CD4-positive, alpha-beta T cell (primary cell): ENCODE data around the gene NEGR1. TPM values are rescaled to one million over a fixed set of nuclear protein-coding genes. Genes with fewer than 3 reads are reported as not detected.

Experiments
- ATAC-seq: fragments of 200-7000 bp; cut with Tn5 transposase; one replicate; pipeline ENCODE4 v1.10.0; 2022; ENCODE audit warnings: mild to moderate bottlenecking; ENCODE audit not compliant: poor library complexity
- CTCF ChIA-PET: fragments of 350-600 bp; sonication (Branson Sonifier 250); formaldehyde crosslinking; loops from one replicate; lab custom pipeline; 2021; ENCODE audit warnings: antibody characterized with exemption, inconsistent platforms; lab: Charles Lee
- POLR2A ChIA-PET: fragments of 350-600 bp; sonication (Branson Sonifier 250); formaldehyde crosslinking; loops from one replicate; lab custom pipeline; 2021; ENCODE audit warnings: antibody characterized with exemption, inconsistent platforms; lab: Charles Lee
- DNase-seq, 14 experiments: peaks; one replicate each; pipeline ENCODE4 v3.0.0-alpha.2; 2013 to 2020; ENCODE audit warnings: mixed read lengths in 2 of 14
- H3K27ac ChIP-seq, 2 donors: one replicate each; pipeline versions ENCODE4 v1.5.1 to v1.7.0; 2013; ENCODE audit warnings: low read length in 2 of 2, low read depth in 1 of 2, mild to moderate bottlenecking in 1 of 2
- H3K27me3 ChIP-seq, 2 experiments: 1 replicate in 1 of 2; 2 replicates in 1 of 2; pipeline versions ENCODE4 v1.6.1 to v1.7.0; 2013; ENCODE audit warnings: low read length in 2 of 2, control low read depth in 1 of 2, mild to moderate bottlenecking in 1 of 2, moderate library complexity in 1 of 2; ENCODE audit not compliant: insufficient read depth in 2 of 2, control insufficient read depth in 1 of 2
- H3K36me3 ChIP-seq: one replicate; pipeline ENCODE4 v1.6.1; 2013; ENCODE audit warnings: low read length, control low read depth; ENCODE audit not compliant: insufficient read depth
- H3K4me1 ChIP-seq: one replicate; pipeline ENCODE4 v1.6.1; 2013; ENCODE audit warnings: low read length, control low read depth; ENCODE audit not compliant: insufficient read depth
- H3K4me3 ChIP-seq: one replicate; pipeline ENCODE4 v1.5.1; 2013; ENCODE audit warnings: mild to moderate bottlenecking, low read length, moderate library complexity
- H3K9me3 ChIP-seq, 2 experiments: 1 replicate in 1 of 2; 2 replicates in 1 of 2; pipeline versions ENCODE4 v1.6.1 to v1.7.0; 2013; ENCODE audit warnings: low read length in 2 of 2, mild to moderate bottlenecking in 2 of 2, control low read depth in 1 of 2, moderate library complexity in 1 of 2; ENCODE audit not compliant: control insufficient read depth in 1 of 2, insufficient read depth in 1 of 2
- H3K27ac Mint-ChIP-seq: one replicate; pipeline ENCODE4 v1.8.0; 2020; ENCODE audit warnings: mixed read lengths
- H3K27me3 Mint-ChIP-seq: one replicate; pipeline ENCODE4 v1.8.0; 2021; ENCODE audit warnings: mixed read lengths
- H3K36me3 Mint-ChIP-seq: one replicate; pipeline ENCODE4 v1.8.0; 2021; ENCODE audit warnings: low read depth, mixed read lengths
- H3K4me1 Mint-ChIP-seq: one replicate; pipeline ENCODE4 v1.8.0; 2021; ENCODE audit warnings: low read depth, mixed read lengths
- H3K4me3 Mint-ChIP-seq: one replicate; pipeline ENCODE4 v1.8.0; 2020; ENCODE audit warnings: mild to moderate bottlenecking, mixed read lengths
- H3K9me3 Mint-ChIP-seq: one replicate; pipeline ENCODE4 v1.8.0; 2020; ENCODE audit warnings: mixed read lengths
- intact Hi-C, 2 experiments: fragments of 100-400 bp; cut with DNase I in 1 of 2; cut with micrococcal nuclease in 1 of 2; formaldehyde crosslinking; loops; one replicate each; pipeline versions ENCODE4 v1.15.1 to v1.9.0; 2023 to 2025; cut with DNase I, micrococcal nuclease
- total RNA-seq, 174 experiments: library from RNA in 2 of 174; stranded (reverse) in 2 of 174; gene quantifications; one replicate each; pipeline ENCODE4 v1.2.3 and lab custom pipeline; 2021 to 2026
- TF ChIP-seq, protein P1 (sequence below): fragments of 200-600 bp; IDR thresholded peaks from one replicate; pipeline ENCODE4 v1.8.0; 2022; ENCODE audit warnings: antibody characterized with exemption, mild to moderate bottlenecking

NEGR1 gene
- total RNA-seq, 2 experiments from 2014 or later: 0.03 TPM

DNA sequence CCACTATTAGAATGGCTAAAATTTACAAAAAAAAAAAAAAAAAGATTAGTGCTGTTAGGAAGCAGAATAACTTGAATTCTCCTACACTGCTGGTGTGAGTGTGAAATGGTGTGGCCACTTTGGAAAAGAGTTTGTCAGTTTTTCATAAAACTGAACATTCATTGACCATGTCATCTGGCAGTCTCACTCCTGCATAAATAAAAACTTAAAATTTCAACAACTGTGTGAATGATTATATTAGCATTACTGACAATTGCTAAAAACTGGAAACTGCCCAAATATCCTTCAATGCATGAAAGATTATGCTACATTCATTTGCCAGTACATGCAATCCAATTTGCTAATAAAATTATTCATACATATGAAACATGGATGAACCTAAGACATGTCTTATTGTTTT lies 570.9 kb downstream of the NEGR1 start:
- Histone ChIP-seq H3K4me1 (no peaks in the 10 kb centered on the region), H3K27ac (no peak overlapping the region), H3K36me3 (no peaks in the 10 kb centered on the region), H3K9me3 (peaks cover 0 to 20% of the 10 kb centered on the region in 2 experiments), H3K4me3 (no peak overlapping the region), H3K27me3 (no peaks in the 10 kb centered on the region)
- DNase-seq (no peak), ATAC-seq (no peak)
- Mint-ChIP-seq H3K27me3 (no peaks in the 10 kb centered on the region), H3K9me3 (peaks cover 14% of the 10 kb centered on the region), H3K27ac (no peak overlapping the region), H3K36me3 (no peaks in the 10 kb centered on the region), H3K4me3 (no peak overlapping the region), H3K4me1 (no peaks in the 10 kb centered on the region)
- TF ChIP-seq, protein P1, sequence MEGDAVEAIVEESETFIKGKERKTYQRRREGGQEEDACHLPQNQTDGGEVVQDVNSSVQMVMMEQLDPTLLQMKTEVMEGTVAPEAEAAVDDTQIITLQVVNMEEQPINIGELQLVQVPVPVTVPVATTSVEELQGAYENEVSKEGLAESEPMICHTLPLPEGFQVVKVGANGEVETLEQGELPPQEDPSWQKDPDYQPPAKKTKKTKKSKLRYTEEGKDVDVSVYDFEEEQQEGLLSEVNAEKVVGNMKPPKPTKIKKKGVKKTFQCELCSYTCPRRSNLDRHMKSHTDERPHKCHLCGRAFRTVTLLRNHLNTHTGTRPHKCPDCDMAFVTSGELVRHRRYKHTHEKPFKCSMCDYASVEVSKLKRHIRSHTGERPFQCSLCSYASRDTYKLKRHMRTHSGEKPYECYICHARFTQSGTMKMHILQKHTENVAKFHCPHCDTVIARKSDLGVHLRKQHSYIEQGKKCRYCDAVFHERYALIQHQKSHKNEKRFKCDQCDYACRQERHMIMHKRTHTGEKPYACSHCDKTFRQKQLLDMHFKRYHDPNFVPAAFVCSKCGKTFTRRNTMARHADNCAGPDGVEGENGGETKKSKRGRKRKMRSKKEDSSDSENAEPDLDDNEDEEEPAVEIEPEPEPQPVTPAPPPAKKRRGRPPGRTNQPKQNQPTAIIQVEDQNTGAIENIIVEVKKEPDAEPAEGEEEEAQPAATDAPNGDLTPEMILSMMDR: no peak
- ChIA-PET POLR2A (no interaction called here), CTCF (no interaction called here)
- intact Hi-C loops: no loop called here

DNA sequence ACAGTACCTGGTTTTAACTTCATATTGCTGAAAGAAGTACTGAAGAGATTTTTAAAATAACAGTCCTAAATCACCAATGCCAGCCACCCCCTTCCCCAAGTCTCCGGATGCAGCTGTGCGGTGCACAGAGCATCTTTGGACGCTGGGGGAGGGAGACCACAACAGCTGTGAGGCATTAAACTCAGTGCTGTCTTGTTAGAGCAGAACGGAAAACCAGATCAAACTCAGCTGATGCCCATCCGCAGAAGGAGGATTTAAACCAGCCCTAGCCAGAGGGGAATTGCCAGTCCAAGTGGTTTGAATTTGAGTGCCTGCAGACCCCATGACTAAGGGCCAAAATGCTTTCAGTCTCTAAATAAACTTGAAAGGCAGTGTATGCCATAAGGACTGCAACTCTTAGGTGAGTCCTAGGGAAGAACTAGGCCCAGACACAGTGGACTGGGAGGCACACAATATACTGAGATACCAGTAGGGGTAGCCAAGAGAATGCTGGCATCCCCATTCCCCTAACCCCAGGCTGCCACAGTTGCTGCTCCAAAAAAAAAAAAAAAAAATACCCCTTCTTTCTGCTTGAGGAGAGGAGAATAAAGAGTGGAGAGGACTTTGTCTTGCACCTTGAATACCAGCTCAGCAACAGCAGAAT lies 576.2 kb downstream of the NEGR1 start:
- POLR2A ChIA-PET: interaction anchor here (0.6 kb wide), 1 partner anchor 8 kb away, joined by 3 read pairs; no protein-coding TSS in a partner anchor
- H3K36me3 Mint-ChIP-seq: no peaks in the 10 kb centered on the region
- Histone ChIP-seq H3K27ac (no peak overlapping the region), H3K36me3 (no peaks in the 10 kb centered on the region), H3K27me3 (no peaks in the 10 kb centered on the region), H3K4me3 (no peak overlapping the region), H3K9me3 (peaks cover 0 to 18% of the 10 kb centered on the region in 2 experiments), H3K4me1 (no peaks in the 10 kb centered on the region)
- TF ChIP-seq, protein P1: no peak
- no peak overlapping the region for H3K4me3 Mint-ChIP-seq
- intact Hi-C loops: no loop called here
- CTCF ChIA-PET: no interaction called here
- peak in 2 of 14 experiments; percentile 2 to 5 for DNase-seq
- H3K27ac Mint-ChIP-seq: no peak overlapping the region
- no peak for ATAC-seq
- H3K27me3 Mint-ChIP-seq: no peaks in the 10 kb centered on the region
- H3K9me3 Mint-ChIP-seq: peaks cover 17% of the 10 kb centered on the region
- no peaks in the 10 kb centered on the region for H3K4me1 Mint-ChIP-seq

DNA sequence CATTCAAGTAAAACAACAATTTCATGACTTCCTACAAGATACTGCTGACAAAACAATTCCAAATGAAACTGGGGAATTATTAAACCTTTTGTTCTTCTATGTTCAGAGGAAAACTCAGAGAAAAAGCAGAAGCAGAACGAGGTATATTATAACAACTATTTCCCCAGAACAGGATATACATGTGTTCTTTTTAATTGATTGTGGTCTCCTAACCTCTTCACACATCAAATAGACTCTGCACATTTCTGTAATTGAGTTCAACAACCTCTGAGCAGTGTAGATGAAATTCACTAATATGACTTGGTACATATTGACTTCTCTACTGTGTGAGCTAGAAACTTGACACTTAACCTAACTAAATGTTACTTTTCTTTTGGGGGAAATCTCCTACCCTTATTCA lies 584.2 kb downstream of the NEGR1 start:
- no peak for DNase-seq
- Mint-ChIP-seq H3K27me3 (no peaks in the 10 kb centered on the region), H3K4me1 (no peaks in the 10 kb centered on the region), H3K36me3 (no peaks in the 10 kb centered on the region), H3K27ac (no peak overlapping the region), H3K4me3 (no peak overlapping the region), H3K9me3 (peaks cover 3% of the 10 kb centered on the region)
- Histone ChIP-seq H3K9me3 (no peaks in the 10 kb centered on the region), H3K27me3 (no peaks in the 10 kb centered on the region), H3K4me3 (no peak overlapping the region), H3K36me3 (no peaks in the 10 kb centered on the region), H3K4me1 (no peaks in the 10 kb centered on the region), H3K27ac (no peak overlapping the region)
- no peak for ATAC-seq
- intact Hi-C loops: no loop called here
- ChIA-PET CTCF (no interaction called here), POLR2A (interaction anchor here (0.6 kb wide), 1 partner anchor 8 kb away, joined by 3 read pairs; no protein-coding TSS in a partner anchor)
- TF ChIP-seq, protein P1: no peak
